Keratinocyte (primary cell): ENCODE results near the gene USH2A. TPM values are rescaled to one million over a fixed set of nuclear protein-coding genes. Genes with fewer than 3 reads are reported as not detected.

Source experiments
- DNase-seq: peaks from one replicate; pipeline ENCODE4 v3.0.0-alpha.2; 2011; ENCODE audit warnings: low read depth, missing footprints, low spot score
- FAIRE-seq: peaks from 2 replicates; lab custom pipeline; 2011; peaks lifted over from hg19 to GRCh38; lab: Jason Lieb, UNC
- H2AFZ ChIP-seq: 2 replicates; pipeline ENCODE4 v1.6.0; 2012; ENCODE audit warnings: low read length, control low read depth, inconsistent platforms; ENCODE audit not compliant: control insufficient read depth
- H3K27ac ChIP-seq: 2 replicates; pipeline ENCODE4 v1.5.1; 2011; ENCODE audit warnings: low read length; ENCODE audit not compliant: control insufficient read depth, insufficient read depth
- H3K27me3 ChIP-seq: 3 replicates; pipeline ENCODE4 v1.6.0; 2011; ENCODE audit warnings: low read length; ENCODE audit not compliant: control insufficient read depth, insufficient read depth; ENCODE audit errors: extremely low read depth
- H3K36me3 ChIP-seq, 2 experiments: 2 replicates in 1 of 2; 3 replicates in 1 of 2; pipeline ENCODE4 v1.5.1; 2011; ENCODE audit warnings: low read length in 2 of 2, mild to moderate bottlenecking in 1 of 2; ENCODE audit not compliant: control insufficient read depth in 2 of 2, insufficient read depth in 2 of 2; ENCODE audit errors: extremely low read depth in 1 of 2
- H3K4me1 ChIP-seq: 3 replicates; pipeline ENCODE4 v1.5.1; 2011; ENCODE audit warnings: low read length; ENCODE audit not compliant: control insufficient read depth, insufficient read depth; ENCODE audit errors: extremely low read depth
- H3K4me2 ChIP-seq: 3 replicates; pipeline ENCODE4 v1.6.0; 2011; ENCODE audit warnings: low read depth, low read length; ENCODE audit not compliant: control insufficient read depth, insufficient read depth; ENCODE audit errors: extremely low read depth
- H3K4me3 ChIP-seq, 3 experiments: fragments of 200-600 bp in 1 of 3; sonication (generic) in 1 of 3; 2 replicates in 2 of 3; 3 replicates in 1 of 3; pipeline ENCODE4 v1.5.1; 2011 to 2016; ENCODE audit warnings: low read length in 3 of 3, mild to moderate bottlenecking in 3 of 3, control low read depth in 2 of 3, inconsistent platforms in 1 of 3, low read depth in 1 of 3, mixed read lengths in 1 of 3, mixed run types in 1 of 3, moderate library complexity in 1 of 3; ENCODE audit not compliant: control insufficient read depth in 2 of 3, insufficient read depth in 2 of 3; ENCODE audit errors: extremely low read depth in 1 of 3
- H3K79me2 ChIP-seq: 2 replicates; pipeline ENCODE4 v1.6.0; 2012; ENCODE audit warnings: low read length; ENCODE audit not compliant: control insufficient read depth, insufficient read depth
- H3K9ac ChIP-seq: 3 replicates; pipeline ENCODE4 v1.6.0; 2011; ENCODE audit warnings: low read length; ENCODE audit not compliant: control insufficient read depth, insufficient read depth; ENCODE audit errors: extremely low read depth
- H3K9me1 ChIP-seq: 3 replicates; pipeline ENCODE4 v1.6.0; 2011; ENCODE audit warnings: low read length; ENCODE audit not compliant: control insufficient read depth, insufficient read depth; ENCODE audit errors: extremely low read depth
- H3K9me3 ChIP-seq: 2 replicates; pipeline ENCODE4 v1.5.1; 2012; ENCODE audit warnings: low read depth, low read length; ENCODE audit not compliant: control insufficient read depth
- H4K20me1 ChIP-seq: 3 replicates; pipeline ENCODE4 v1.6.0; 2011; ENCODE audit warnings: low read length; ENCODE audit not compliant: control insufficient read depth, insufficient read depth; ENCODE audit errors: extremely low read depth
- EZH2 ChIP-seq: IDR thresholded peaks from one replicate; pipeline ENCODE4 v1.6.1; 2012; ENCODE audit warnings: inconsistent platforms, mild to moderate bottlenecking, low read length, moderate library complexity
- dilution Hi-C: fragments of 300-500 bp; cut with MboI; formaldehyde crosslinking; loops from one replicate; pipeline ENCODE4 v1.7.0; 2020; ENCODE audit warnings: low sequenced_read_pairs; ENCODE audit not compliant: extremely low pct_ligation_motif_present
- polyA plus RNA-seq, 5 experiments: library from polyadenylated mRNA; depleted of rRNA in 3 of 5; stranded (reverse) in 3 of 5; stranded (forward) in 1 of 5; unstranded in 1 of 5; fragments of >200 nt; gene quantifications; 1 replicate in 1 of 5; 2 replicates in 3 of 5; 3 replicates in 1 of 5; pipeline versions ENCODE4 v1.2.1 to v1.2.3, GENCODE V29; 2011 to 2012; ENCODE audit warnings: missing spikeins in 2 of 5, low read depth in 1 of 5, low replicate concordance in 1 of 5
- TF ChIP-seq, protein P1 (sequence below), 3 experiments: IDR thresholded peaks in 1 of 3; conservative IDR thresholded peaks in 1 of 3; optimal IDR thresholded peaks in 1 of 3; 2 replicates in 2 of 3; 3 replicates in 1 of 3; pipeline versions ENCODE3 to v1.5.1; 2011; ENCODE audit warnings: low read length in 3 of 3, mild to moderate bottlenecking in 3 of 3, moderate library complexity in 2 of 3, control low read depth in 1 of 3, inconsistent platforms in 1 of 3; ENCODE audit not compliant: insufficient read depth in 2 of 3; ENCODE audit errors: extremely low read depth in 1 of 3

The USH2A gene
- polyA plus RNA-seq, 1 donor (not counting 4 experiments of a cell fraction or from before 2014, with no cell fraction given) = not detected

DNA sequence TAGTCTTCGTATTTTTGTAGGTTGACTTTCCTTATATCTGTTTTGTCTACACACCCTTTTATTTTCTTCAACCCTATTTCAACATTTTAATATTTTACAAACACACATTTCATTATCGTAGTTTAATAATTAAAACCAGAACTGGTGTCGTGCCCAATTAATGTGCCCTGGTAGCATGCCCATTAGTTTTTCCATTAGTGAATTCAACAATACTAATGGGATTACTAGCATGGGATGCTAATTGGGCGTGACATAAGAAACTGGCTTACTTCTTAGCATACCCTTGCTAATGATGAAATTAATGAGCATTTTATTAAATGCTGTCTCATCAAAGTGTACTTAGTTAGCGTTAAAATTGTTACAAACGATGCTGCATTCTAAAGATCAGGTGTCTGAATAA, 332.7 kb downstream of the USH2A start:
- dilution Hi-C loops = no loop called here
- Histone ChIP-seq H3K9me3 (no peaks in the 10 kb centered on the region), H2AFZ (no peak overlapping the region), H3K9me1 (no peaks in the 10 kb centered on the region), H4K20me1 (no peaks in the 10 kb centered on the region), H3K36me3 (no peaks in the 10 kb centered on the region), H3K9ac (no peak overlapping the region), H3K4me1 (no peaks in the 10 kb centered on the region), H3K27ac (no peak overlapping the region), H3K4me3 (no peak overlapping the region), H3K79me2 (no peaks in the 10 kb centered on the region), H3K4me2 (no peak overlapping the region), H3K27me3 (no peaks in the 10 kb centered on the region)
- FAIRE-seq (no peak), DNase-seq (no peak)
- no peak for TF ChIP-seq EZH2
- TF ChIP-seq, protein P1, sequence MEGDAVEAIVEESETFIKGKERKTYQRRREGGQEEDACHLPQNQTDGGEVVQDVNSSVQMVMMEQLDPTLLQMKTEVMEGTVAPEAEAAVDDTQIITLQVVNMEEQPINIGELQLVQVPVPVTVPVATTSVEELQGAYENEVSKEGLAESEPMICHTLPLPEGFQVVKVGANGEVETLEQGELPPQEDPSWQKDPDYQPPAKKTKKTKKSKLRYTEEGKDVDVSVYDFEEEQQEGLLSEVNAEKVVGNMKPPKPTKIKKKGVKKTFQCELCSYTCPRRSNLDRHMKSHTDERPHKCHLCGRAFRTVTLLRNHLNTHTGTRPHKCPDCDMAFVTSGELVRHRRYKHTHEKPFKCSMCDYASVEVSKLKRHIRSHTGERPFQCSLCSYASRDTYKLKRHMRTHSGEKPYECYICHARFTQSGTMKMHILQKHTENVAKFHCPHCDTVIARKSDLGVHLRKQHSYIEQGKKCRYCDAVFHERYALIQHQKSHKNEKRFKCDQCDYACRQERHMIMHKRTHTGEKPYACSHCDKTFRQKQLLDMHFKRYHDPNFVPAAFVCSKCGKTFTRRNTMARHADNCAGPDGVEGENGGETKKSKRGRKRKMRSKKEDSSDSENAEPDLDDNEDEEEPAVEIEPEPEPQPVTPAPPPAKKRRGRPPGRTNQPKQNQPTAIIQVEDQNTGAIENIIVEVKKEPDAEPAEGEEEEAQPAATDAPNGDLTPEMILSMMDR (optimal IDR thresholded peaks at IDR 0.05 in 1 of 3, IDR thresholded peaks at IDR 0.05 in 1 of 3, conservative IDR thresholded peaks at IDR 0.05 in 1 of 3; ENCODE audit: extremely low read depth in 1 of 3, insufficient read depth in 2 of 3, low read length in 3 of 3) = no peak

DNA sequence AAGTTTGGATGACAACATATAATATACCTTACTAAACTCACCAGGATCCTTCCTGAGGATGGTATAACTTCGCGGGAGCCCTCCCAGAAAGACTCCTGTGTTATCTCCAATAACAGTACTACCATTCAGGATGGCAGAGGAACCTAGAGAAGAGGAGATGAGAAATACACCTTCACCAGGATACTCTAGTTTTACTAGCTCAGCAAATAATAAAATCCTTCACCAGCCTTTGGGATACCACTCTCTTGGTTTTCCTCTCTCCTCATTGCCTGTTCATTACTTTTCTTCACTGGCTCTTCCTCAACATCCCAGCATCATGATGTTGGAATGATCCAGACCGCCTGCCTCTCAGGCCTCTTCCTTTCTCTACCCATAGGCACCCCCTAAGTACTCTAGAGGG, 336.6 kb downstream of the USH2A start:
- no peak for DNase-seq
- Histone ChIP-seq H4K20me1 (no peaks in the 10 kb centered on the region), H3K27me3 (no peaks in the 10 kb centered on the region), H3K9me1 (no peaks in the 10 kb centered on the region), H3K36me3 (no peaks in the 10 kb centered on the region), H3K4me1 (no peaks in the 10 kb centered on the region), H2AFZ (no peak overlapping the region), H3K9me3 (no peaks in the 10 kb centered on the region), H3K27ac (no peak overlapping the region), H3K79me2 (no peaks in the 10 kb centered on the region), H3K4me3 (no peak overlapping the region), H3K9ac (no peak overlapping the region), H3K4me2 (no peak overlapping the region)
- no peak for TF ChIP-seq EZH2
- TF ChIP-seq, protein P1 (optimal IDR thresholded peaks at IDR 0.05 in 1 of 3, IDR thresholded peaks at IDR 0.05 in 1 of 3, conservative IDR thresholded peaks at IDR 0.05 in 1 of 3; ENCODE audit: extremely low read depth in 1 of 3, insufficient read depth in 2 of 3, low read length in 3 of 3) = no peak
- no peak for FAIRE-seq
- dilution Hi-C loops = no loop called here
